Measurements from ENCODE around the gene SIRT4.

The SIRT4 gene

GRCh38 chr12:120343692-120344091 lies 41.6 kb downstream of the SIRT4 start:
- Histone ChIP-seq H3K9ac (ENCODE audit: low read depth, low read length, poor library complexity, severe bottlenecking) (no peak overlapping the region), H3K4me2 (ENCODE audit: low read depth, low read length, poor library complexity, severe bottlenecking) (no peak overlapping the region), H2AFZ (ENCODE audit: low read length) (no peak overlapping the region), H3K79me2 (ENCODE audit: insufficient read depth, low read length) (no peaks in the 10 kb centered on the region), H3F3A (ENCODE audit: low read depth) (no peaks in the 10 kb centered on the region), H3K9me2 (replicated peaks; ENCODE audit: low read depth, low read length) (no peaks in the 10 kb centered on the region), H4K20me1 (ENCODE audit: insufficient read depth, low read length, poor library complexity, severe bottlenecking) (no peaks in the 10 kb centered on the region), H3K4me3 (ENCODE audit: low read length, poor library complexity, severe bottlenecking) (no peak overlapping the region), H3K9me3 (ENCODE audit: insufficient read depth, low read depth, low read length) (no peaks in the 10 kb centered on the region), H3K4me1 (ENCODE audit: insufficient read depth, low read length, poor library complexity, severe bottlenecking) (no peaks in the 10 kb centered on the region), H3K36me3 (ENCODE audit: insufficient read depth, low read length) (no peaks in the 10 kb centered on the region), H3K27me3 (ENCODE audit: insufficient read depth, low read length, poor library complexity, severe bottlenecking) (no peaks in the 10 kb centered on the region)
- TF ChIP-seq EZH2phosphoT487 (IDR thresholded peaks at IDR 0.05; ENCODE audit: borderline replicate concordance) (no peak), CTCF (conservative IDR thresholded peaks at IDR 0.05; ENCODE audit: low read length) (no peak)

GRCh38 chr12:120346031-120346430 lies 43.9 kb downstream of the SIRT4 start:
- H2AFZ ChIP-seq (ENCODE audit: low read length), result no peak overlapping the region
- H3K36me3 ChIP-seq (ENCODE audit: insufficient read depth, low read length), result no peaks in the 10 kb centered on the region
- TF ChIP-seq EZH2phosphoT487 (IDR thresholded peaks at IDR 0.05; ENCODE audit: borderline replicate concordance), result no peak
- TF ChIP-seq CTCF (conservative IDR thresholded peaks at IDR 0.05; ENCODE audit: low read length), result no peak
- H3K9me2 ChIP-seq (replicated peaks; ENCODE audit: low read depth, low read length), result no peaks in the 10 kb centered on the region
- H3K4me3 ChIP-seq (ENCODE audit: low read length, poor library complexity, severe bottlenecking), result no peak overlapping the region
- no peak overlapping the region for H3K4me2 ChIP-seq (ENCODE audit: low read depth, low read length, poor library complexity, severe bottlenecking)
- H3K4me1 ChIP-seq (ENCODE audit: insufficient read depth, low read length, poor library complexity, severe bottlenecking), result no peaks in the 10 kb centered on the region
- H3K9me3 ChIP-seq (ENCODE audit: insufficient read depth, low read depth, low read length), result no peaks in the 10 kb centered on the region
- H3K79me2 ChIP-seq (ENCODE audit: insufficient read depth, low read length), result no peaks in the 10 kb centered on the region
- H3F3A ChIP-seq (ENCODE audit: low read depth), result no peaks in the 10 kb centered on the region
- no peaks in the 10 kb centered on the region for H3K27me3 ChIP-seq (ENCODE audit: insufficient read depth, low read length, poor library complexity, severe bottlenecking)
- no peak overlapping the region for H3K9ac ChIP-seq (ENCODE audit: low read depth, low read length, poor library complexity, severe bottlenecking)
- H4K20me1 ChIP-seq (ENCODE audit: insufficient read depth, low read length, poor library complexity, severe bottlenecking), result no peaks in the 10 kb centered on the region

- Histone ChIP-seq H3K9me3 (ENCODE audit: insufficient read depth, low read depth, low read length) (no peaks in the 10 kb centered on the region), H3K79me2 (ENCODE audit: insufficient read depth, low read length) (no peaks in the 10 kb centered on the region), H3K36me3 (ENCODE audit: insufficient read depth, low read length) (no peaks in the 10 kb centered on the region), H4K20me1 (ENCODE audit: insufficient read depth, low read length, poor library complexity, severe bottlenecking) (no peaks in the 10 kb centered on the region), H3K9ac (ENCODE audit: low read depth, low read length, poor library complexity, severe bottlenecking) (no peak overlapping the region), H3K27me3 (ENCODE audit: insufficient read depth, low read length, poor library complexity, severe bottlenecking) (no peaks in the 10 kb centered on the region), H3K4me2 (ENCODE audit: low read depth, low read length, poor library complexity, severe bottlenecking) (no peak overlapping the region), H2AFZ (ENCODE audit: low read length) (no peak overlapping the region), H3K9me2 (replicated peaks; ENCODE audit: low read depth, low read length) (no peaks in the 10 kb centered on the region), H3K4me1 (ENCODE audit: insufficient read depth, low read length, poor library complexity, severe bottlenecking) (no peaks in the 10 kb centered on the region), H3F3A (ENCODE audit: low read depth) (no peaks in the 10 kb centered on the region), H3K4me3 (ENCODE audit: low read length, poor library complexity, severe bottlenecking) (no peak overlapping the region)
- TF ChIP-seq CTCF (conservative IDR thresholded peaks at IDR 0.05; ENCODE audit: low read length) (no peak; the same call in 1 of the 2 replicates), EZH2phosphoT487 (IDR thresholded peaks at IDR 0.05; ENCODE audit: borderline replicate concordance) (no peak)
These were observed 44.6 kb downstream of the SIRT4 start for GRCh38 chr12:120346681-120347080.
